Tibial artery (tissue), 4 donors: ENCODE results near the gene STX1A.
A peak's percentile ranks its signal among the peaks of the same experiment; 100 is the strongest.
"Not testable (repeated sequence)": the region's sequence is repeated elsewhere in the genome, so short reads cannot be mapped to it uniquely, and the experiment has no call there.

Source experiments
- DNase-seq, 2 donors: peaks; one replicate each; pipeline ENCODE4 v3.0.0-alpha.2; 2019
- H3K27ac ChIP-seq, 2 donors: fragments of 200-600 bp; sonication (generic) in 1 of 2; 1 replicate in 1 of 2; 2 replicates in 1 of 2; pipeline ENCODE4 v1.5.1; 2018 to 2019; ENCODE audit warnings: mild to moderate bottlenecking in 1 of 2
- H3K27me3 ChIP-seq, 2 donors: fragments of 200-600 bp; sonication (generic) in 1 of 2; one replicate each; pipeline versions ENCODE4 v1.5.1 to v1.6.0; 2016 to 2019
- H3K36me3 ChIP-seq, 3 donors: fragments of 200-600 bp; sonication (generic) in 2 of 3; one replicate each; pipeline ENCODE4 v1.5.1; 2016 to 2019; ENCODE audit warnings: mild to moderate bottlenecking in 2 of 3
- H3K4me1 ChIP-seq, 4 donors: fragments of 200-600 bp; sonication (generic) in 2 of 4; 1 replicate in 3 of 4; 2 replicates in 1 of 4; pipeline ENCODE4 v1.5.1; 2016 to 2019
- H3K4me3 ChIP-seq, 2 donors: fragments of 200-600 bp; sonication (generic) in 1 of 2; 1 replicate in 1 of 2; 2 replicates in 1 of 2; pipeline ENCODE4 v1.5.1; 2018 to 2019; ENCODE audit warnings: mild to moderate bottlenecking in 2 of 2
- H3K9me3 ChIP-seq, 3 donors: fragments of 200-600 bp; sonication (generic) in 1 of 3; one replicate each; pipeline ENCODE4 v1.5.1; 2016 to 2019
- intact Hi-C: fragments of 100-400 bp; cut with DNase I; formaldehyde crosslinking; loops from one replicate; pipeline ENCODE4 v1.15.0; 2023; ENCODE audit warnings: low total_unique reads
- TF ChIP-seq, protein P1 (sequence below), 2 experiments: fragments of 200-600 bp in 1 of 2; fragments of 450-650 bp in 1 of 2; IDR thresholded peaks; one replicate each; pipeline ENCODE4 v1.5.1; 2017 to 2019; ENCODE audit warnings: antibody characterized with exemption in 2 of 2, mild to moderate bottlenecking in 1 of 2, moderate library complexity in 1 of 2

STX1A gene

GRCh38 chr7:73717991-73718405, 1.5 kb downstream of the STX1A start:
- no peaks in the 10 kb centered on the region for H3K27me3 ChIP-seq

GRCh38 chr7:73717025-73717807, 2.3 kb downstream of the STX1A start:
- intact Hi-C loops = no loop called here
- Histone ChIP-seq H3K27ac (peak overlapping the region; percentile 50 to 81), H3K36me3 (no peaks in the 10 kb centered on the region), H3K9me3 (no peaks in the 10 kb centered on the region), H3K4me3 (peak overlapping the region in 1 of 2 donors; percentile 0), H3K27me3 (no peaks in the 10 kb centered on the region), H3K4me1 (peaks cover 0 to 59% (median 55%) of the 10 kb centered on the region in 4 donors)
- TF ChIP-seq, protein P1, sequence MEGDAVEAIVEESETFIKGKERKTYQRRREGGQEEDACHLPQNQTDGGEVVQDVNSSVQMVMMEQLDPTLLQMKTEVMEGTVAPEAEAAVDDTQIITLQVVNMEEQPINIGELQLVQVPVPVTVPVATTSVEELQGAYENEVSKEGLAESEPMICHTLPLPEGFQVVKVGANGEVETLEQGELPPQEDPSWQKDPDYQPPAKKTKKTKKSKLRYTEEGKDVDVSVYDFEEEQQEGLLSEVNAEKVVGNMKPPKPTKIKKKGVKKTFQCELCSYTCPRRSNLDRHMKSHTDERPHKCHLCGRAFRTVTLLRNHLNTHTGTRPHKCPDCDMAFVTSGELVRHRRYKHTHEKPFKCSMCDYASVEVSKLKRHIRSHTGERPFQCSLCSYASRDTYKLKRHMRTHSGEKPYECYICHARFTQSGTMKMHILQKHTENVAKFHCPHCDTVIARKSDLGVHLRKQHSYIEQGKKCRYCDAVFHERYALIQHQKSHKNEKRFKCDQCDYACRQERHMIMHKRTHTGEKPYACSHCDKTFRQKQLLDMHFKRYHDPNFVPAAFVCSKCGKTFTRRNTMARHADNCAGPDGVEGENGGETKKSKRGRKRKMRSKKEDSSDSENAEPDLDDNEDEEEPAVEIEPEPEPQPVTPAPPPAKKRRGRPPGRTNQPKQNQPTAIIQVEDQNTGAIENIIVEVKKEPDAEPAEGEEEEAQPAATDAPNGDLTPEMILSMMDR (IDR thresholded peaks at IDR 0.05) = no peak
- no peak for DNase-seq

More at GRCh38 chr7:73717991-73718405, 1.5 kb downstream of the STX1A start:
- Histone ChIP-seq H3K36me3 (no peaks in the 10 kb centered on the region), H3K4me3 (peak overlapping the region; percentile 63 to 82), H3K9me3 (no peaks in the 10 kb centered on the region), H3K4me1 (peaks cover 0 to 60% (median 55%) of the 10 kb centered on the region in 4 donors), H3K27ac (peak overlapping the region; percentile 50 to 81)
- intact Hi-C loops = no loop called here
- TF ChIP-seq, protein P1 (IDR thresholded peaks at IDR 0.05) = no peak
- no peak for DNase-seq

- no peaks in the 10 kb centered on the region for H3K36me3 ChIP-seq
- peak overlapping the region; percentile 50 to 81 for H3K27ac ChIP-seq
- peaks cover 0 to 52% (median 48%) of the 10 kb centered on the region in 4 donors for H3K4me1 ChIP-seq
- H3K27me3 ChIP-seq = no peaks in the 10 kb centered on the region
- H3K9me3 ChIP-seq = no peaks in the 10 kb centered on the region
- TF ChIP-seq, protein P1 (IDR thresholded peaks at IDR 0.05) = no peak
- intact Hi-C loops = no loop called here
- peak overlapping the region in 1 of 2 donors; percentile 0 for H3K4me3 ChIP-seq
- DNase-seq = no peak
These were observed 3.1 kb downstream of the STX1A start for GRCh38 chr7:73716318-73716890.

GRCh38 chr7:73715648-73716317, 3.7 kb downstream of the STX1A start:
- Histone ChIP-seq H3K4me1 (peaks cover 0 to 45% (median 42%) of the 10 kb centered on the region in 4 donors), H3K36me3 (no peaks in the 10 kb centered on the region), H3K27ac (peak overlapping the region in 1 of 2 donors; percentile 81), H3K4me3 (no peak overlapping the region), H3K27me3 (no peaks in the 10 kb centered on the region), H3K9me3 (no peaks in the 10 kb centered on the region)
- intact Hi-C loops = no loop called here
- TF ChIP-seq, protein P1 (IDR thresholded peaks at IDR 0.05) = no peak
- no peak for DNase-seq

DNA sequence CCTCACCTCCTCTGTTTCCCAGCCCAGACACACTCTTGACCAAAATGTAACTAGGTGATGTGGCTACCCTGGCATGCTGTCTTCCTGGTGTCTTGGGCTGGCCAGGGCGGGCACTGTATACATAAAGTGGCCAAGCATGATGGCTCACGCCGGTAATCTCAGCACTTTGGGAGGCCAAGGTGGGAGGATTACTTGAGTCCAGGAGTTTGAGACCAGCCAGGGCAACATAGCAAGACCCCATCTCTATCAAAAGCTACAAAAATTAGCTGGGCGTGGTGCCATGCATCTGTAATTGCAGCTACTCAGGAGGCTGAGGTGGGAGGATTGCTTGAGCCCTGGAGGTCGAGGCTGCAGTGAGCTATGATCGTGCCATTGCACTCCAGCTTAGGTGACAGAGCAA, 6.2 kb downstream of the STX1A start:
- H3K27me3 ChIP-seq, DNase-seq, intact Hi-C loops, H3K9me3 ChIP-seq, H3K36me3 ChIP-seq, H3K27ac ChIP-seq, H3K4me3 ChIP-seq: not testable (repeated sequence)
- H3K4me1 ChIP-seq = peaks cover 0 to 31% (median 24%) of the 10 kb centered on the region in 4 donors

DNA sequence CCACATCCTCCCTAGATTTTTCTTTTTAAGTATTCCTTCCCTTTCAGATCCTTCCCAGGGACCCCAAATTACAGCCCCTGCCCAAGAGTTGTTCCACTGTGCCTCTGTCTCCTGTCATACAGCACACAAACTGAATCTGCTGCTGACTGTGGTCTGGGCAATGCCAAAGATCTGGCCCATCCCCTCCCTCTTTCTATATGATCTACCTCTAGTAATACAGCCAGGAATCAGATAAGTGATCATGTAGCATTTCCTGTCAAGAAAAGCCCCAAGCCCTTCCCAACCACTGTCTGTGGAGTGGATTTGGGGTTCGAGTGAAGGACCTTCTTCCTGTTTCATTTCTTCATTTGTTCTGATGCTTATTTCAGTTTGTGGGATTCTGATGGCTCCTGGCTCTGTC, 6.7 kb downstream of the STX1A start:
- peaks cover 0 to 26% (median 18%) of the 10 kb centered on the region in 4 donors for H3K4me1 ChIP-seq
- TF ChIP-seq, protein P1 (IDR thresholded peaks at IDR 0.05) = no peak
- H3K4me3 ChIP-seq = no peak overlapping the region
- intact Hi-C loops = no loop called here
- H3K9me3 ChIP-seq = no peaks in the 10 kb centered on the region
- DNase-seq = no peak
- no peak overlapping the region for H3K27ac ChIP-seq
- H3K27me3 ChIP-seq = no peaks in the 10 kb centered on the region
- peaks cover 0 to 10% (median 0%) of the 10 kb centered on the region in 3 donors for H3K36me3 ChIP-seq
